Neural progenitor cell (in vitro differentiated cells): ENCODE results near the gene GTF2F2.

Experiments
- CTCF ChIP-seq: fragments of 200-600 bp; sonication (generic); IDR thresholded peaks from 2 replicates; pipeline ENCODE4 v1.5.1; 2017; ENCODE audit warnings: antibody characterized with exemption, mild to moderate bottlenecking
- EZH2 ChIP-seq: fragments of 200-600 bp; sonication (generic); IDR thresholded peaks from 2 replicates; pipeline ENCODE4 v1.6.1; 2017; ENCODE audit warnings: antibody characterized with exemption, mild to moderate bottlenecking, moderate library complexity
- EZH2phosphoT487 ChIP-seq: fragments of 200-600 bp; sonication (generic); IDR thresholded peaks from 2 replicates; pipeline ENCODE4 v1.6.1; 2017; ENCODE audit warnings: antibody characterized with exemption

DNA sequence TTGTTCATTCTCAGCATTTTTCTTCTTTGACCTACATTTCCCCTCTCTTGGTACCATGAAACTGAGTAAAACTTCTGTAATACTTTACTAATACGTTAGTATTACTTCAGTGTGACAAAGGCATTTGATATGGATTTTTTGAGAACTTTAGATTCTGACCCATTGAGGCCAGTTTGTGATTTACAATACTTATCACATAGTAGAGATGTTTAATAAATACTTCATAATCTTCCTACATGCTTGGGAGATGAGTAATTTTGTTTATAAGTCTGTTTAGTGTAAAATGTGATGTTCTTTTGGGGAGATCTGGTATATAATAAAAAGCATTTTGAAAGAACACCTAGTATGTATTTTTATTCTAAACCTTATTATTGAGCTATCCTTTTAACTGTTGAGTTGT, 29.7 kb downstream of the GTF2F2 start:
- TF ChIP-seq CTCF (no peak), EZH2phosphoT487 (no peak), EZH2 (no peak)
